Measurements from ENCODE around the gene WSCD1. TPM values are rescaled to one million over a fixed set of nuclear protein-coding genes. Genes with fewer than 3 reads are reported as not detected.

WSCD1 gene
- total RNA-seq, 2 experiments from 2014 or later: not detected

- Histone ChIP-seq H3K4me2 (ENCODE audit: low read length) (no peak overlapping the region), H3K79me2 (ENCODE audit: insufficient read depth, low read depth, low read length) (no peaks in the 10 kb centered on the region), H3K27ac (ENCODE audit: low read depth, low read length, poor library complexity, severe bottlenecking) (no peak overlapping the region), H3K4me3 (ENCODE audit: low read depth, low read length, poor library complexity, severe bottlenecking) (no peak overlapping the region), H3K4me1 (ENCODE audit: insufficient read depth, low read length, poor library complexity, severe bottlenecking) (no peaks in the 10 kb centered on the region), H3K36me3 (ENCODE audit: insufficient read depth, low read length) (no peaks in the 10 kb centered on the region), H3K9me3 (ENCODE audit: low read length) (no peaks in the 10 kb centered on the region), H3K9me2 (ENCODE audit: insufficient read depth, low read length) (no peaks in the 10 kb centered on the region), H2AFZ (ENCODE audit: low read length) (no peak overlapping the region), H4K20me1 (ENCODE audit: insufficient read depth, low read length) (no peaks in the 10 kb centered on the region)
- no peak for TF ChIP-seq CTCF (conservative IDR thresholded peaks at IDR 0.05; ENCODE audit: low read length)
- TF ChIP-seq EZH2phosphoT487 (IDR thresholded peaks at IDR 0.05; ENCODE audit: borderline replicate concordance, low read depth, low read length): no peak
- BruUV-seq (replicated peaks): no TSS peak
- ChIA-PET POLR2A (no interaction called here), CTCF (ENCODE audit: unreplicated experiment) (no interaction called here)
- no peak for DNase-seq (ENCODE audit: low spot score)
- intact Hi-C loops (cut with micrococcal nuclease; ENCODE audit: unreplicated experiment): no loop called here
Measured at GRCh38 chr17:6045621-6046357, 24.4 kb upstream of the WSCD1 start.

GRCh38 chr17:6046431-6046830, 23.7 kb upstream of the WSCD1 start:
- ChIA-PET CTCF (ENCODE audit: unreplicated experiment) (no interaction called here), POLR2A (no interaction called here)
- H3K9me2 ChIP-seq (ENCODE audit: insufficient read depth, low read length): no peaks in the 10 kb centered on the region
- no peaks in the 10 kb centered on the region for H3K9me3 ChIP-seq (ENCODE audit: low read length)
- no peaks in the 10 kb centered on the region for H3K79me2 ChIP-seq (ENCODE audit: insufficient read depth, low read depth, low read length)
- H3K4me2 ChIP-seq (ENCODE audit: low read length): no peak overlapping the region
- TF ChIP-seq EZH2phosphoT487 (IDR thresholded peaks at IDR 0.05; ENCODE audit: borderline replicate concordance, low read depth, low read length) (no peak), CTCF (conservative IDR thresholded peaks at IDR 0.05; ENCODE audit: low read length) (no peak)
- no peak for DNase-seq (ENCODE audit: low spot score)
- no peaks in the 10 kb centered on the region for H4K20me1 ChIP-seq (ENCODE audit: insufficient read depth, low read length)
- no peak overlapping the region for H2AFZ ChIP-seq (ENCODE audit: low read length)
- BruUV-seq (replicated peaks): no TSS peak
- H3K4me3 ChIP-seq (ENCODE audit: low read depth, low read length, poor library complexity, severe bottlenecking): no peak overlapping the region
- H3K27ac ChIP-seq (ENCODE audit: low read depth, low read length, poor library complexity, severe bottlenecking): no peak overlapping the region
- no peaks in the 10 kb centered on the region for H3K36me3 ChIP-seq (ENCODE audit: insufficient read depth, low read length)
- no peaks in the 10 kb centered on the region for H3K4me1 ChIP-seq (ENCODE audit: insufficient read depth, low read length, poor library complexity, severe bottlenecking)
- intact Hi-C loops (cut with micrococcal nuclease; ENCODE audit: unreplicated experiment): no loop called here

GRCh38 chr17:6046931-6047330, 23.2 kb upstream of the WSCD1 start:
- H2AFZ ChIP-seq (ENCODE audit: low read length): no peak overlapping the region
- no peaks in the 10 kb centered on the region for H3K4me1 ChIP-seq (ENCODE audit: insufficient read depth, low read length, poor library complexity, severe bottlenecking)
- ChIA-PET POLR2A (no interaction called here), CTCF (ENCODE audit: unreplicated experiment) (no interaction called here)
- no peaks in the 10 kb centered on the region for H3K9me3 ChIP-seq (ENCODE audit: low read length)
- H3K4me2 ChIP-seq (ENCODE audit: low read length): no peak overlapping the region
- H3K27ac ChIP-seq (ENCODE audit: low read depth, low read length, poor library complexity, severe bottlenecking): no peak overlapping the region
- no peaks in the 10 kb centered on the region for H3K9me2 ChIP-seq (ENCODE audit: insufficient read depth, low read length)
- no peaks in the 10 kb centered on the region for H3K36me3 ChIP-seq (ENCODE audit: insufficient read depth, low read length)
- no peaks in the 10 kb centered on the region for H3K79me2 ChIP-seq (ENCODE audit: insufficient read depth, low read depth, low read length)
- H4K20me1 ChIP-seq (ENCODE audit: insufficient read depth, low read length): no peaks in the 10 kb centered on the region
- H3K4me3 ChIP-seq (ENCODE audit: low read depth, low read length, poor library complexity, severe bottlenecking): no peak overlapping the region
- BruUV-seq (replicated peaks): no TSS peak
- no peak for TF ChIP-seq CTCF (conservative IDR thresholded peaks at IDR 0.05; ENCODE audit: low read length)
- TF ChIP-seq EZH2phosphoT487 (IDR thresholded peaks at IDR 0.05; ENCODE audit: borderline replicate concordance, low read depth, low read length): no peak
- no peak for DNase-seq (ENCODE audit: low spot score)
- intact Hi-C loops (cut with micrococcal nuclease; ENCODE audit: unreplicated experiment): no loop called here

Measured in OCI-LY7 (cell line).